GM12873 (cell line): ENCODE data around the gene CADM1.

Source experiments
- CTCF ChIP-seq: IDR thresholded peaks from 2 replicates; pipeline ENCODE4 v1.5.1; 2012; ENCODE audit warnings: low read depth, mild to moderate bottlenecking, moderate library complexity, low read length, control low read depth; ENCODE audit not compliant: insufficient read depth; ENCODE audit errors: missing control alignments

Gene CADM1

GRCh38 chr11:115471367-115471766 is 32.8 kb downstream of the CADM1 start:
- no peak for TF ChIP-seq CTCF

GRCh38 chr11:115470928-115471327 is 33.3 kb downstream of the CADM1 start:
- no peak for TF ChIP-seq CTCF

GRCh38 chr11:115469361-115469760 is 34.9 kb downstream of the CADM1 start:
- TF ChIP-seq CTCF, result no peak

- no peak for TF ChIP-seq CTCF
Observed at GRCh38 chr11:115466122-115466521, 38.1 kb downstream of the CADM1 start.

GRCh38 chr11:115464269-115464668 is 39.9 kb downstream of the CADM1 start:
- no peak for TF ChIP-seq CTCF

- TF ChIP-seq CTCF, result no peak
Observed at GRCh38 chr11:115463606-115464005, 40.6 kb downstream of the CADM1 start.

GRCh38 chr11:115462757-115463156 is 41.5 kb downstream of the CADM1 start:
- TF ChIP-seq CTCF, result no peak
